Testis (tissue), 2 donors: Measurements from ENCODE around the gene NCK2.

Experiments
- CTCF ChIP-seq, 3 experiments: fragments of 450-650 bp in 2 of 3; fragments of 200-600 bp in 1 of 3; sonication (generic) in 1 of 3; IDR thresholded peaks; one replicate each; pipeline ENCODE4 v1.5.1; 2016 to 2019; ENCODE audit warnings: antibody characterized with exemption in 3 of 3, mild to moderate bottlenecking in 2 of 3, moderate library complexity in 1 of 3
- POLR2A ChIP-seq: fragments of 450-650 bp; IDR thresholded peaks from one replicate; pipeline ENCODE4 v1.6.1; 2017; ENCODE audit warnings: antibody characterized with exemption, mild to moderate bottlenecking, moderate library complexity

DNA sequence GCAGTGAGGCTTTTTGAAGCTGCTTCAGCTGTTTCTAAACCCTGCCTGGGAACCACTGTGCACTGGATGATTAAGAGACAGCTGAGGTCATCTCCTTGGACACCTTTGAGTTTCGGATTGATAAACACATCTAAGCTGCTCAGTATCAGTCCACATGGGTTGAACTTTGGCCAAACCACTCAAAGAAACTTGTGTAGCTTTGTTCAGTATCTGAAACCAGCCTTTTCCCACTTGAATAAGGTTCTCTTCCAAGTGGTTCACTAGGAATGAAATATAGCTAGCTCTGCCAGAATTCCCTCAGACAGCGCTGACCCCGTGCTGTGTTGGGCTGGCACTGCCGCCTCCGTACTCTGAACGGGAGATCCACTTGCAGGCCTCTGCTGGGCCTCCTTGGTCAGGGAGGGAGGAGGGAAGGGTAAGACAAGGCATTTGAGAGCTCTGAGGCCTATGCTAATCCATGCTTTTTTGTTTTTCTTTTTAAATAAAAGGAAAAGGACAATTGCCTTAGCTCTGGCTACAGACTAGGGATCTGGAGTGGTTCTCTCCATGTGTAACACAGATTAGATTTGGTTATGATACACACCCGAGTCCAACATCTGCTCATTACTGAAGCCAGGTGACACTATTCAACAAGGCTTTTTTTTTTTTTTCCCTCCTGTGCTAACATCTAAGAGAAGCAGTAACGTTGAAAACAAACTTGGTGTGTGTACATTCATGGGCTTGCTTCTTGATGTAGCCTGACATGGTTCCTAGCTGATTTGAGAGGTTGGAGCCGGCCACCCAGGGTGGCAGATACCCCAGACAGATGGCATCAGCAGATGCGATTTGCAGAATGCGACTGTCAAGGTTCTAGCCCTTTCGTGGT lies 67.7 kb downstream of the NCK2 start:
- TF ChIP-seq CTCF (IDR thresholded peaks at IDR 0.05): no peak
- no peak for TF ChIP-seq POLR2A
